Astrocyte (in vitro differentiated cells and primary cell): ENCODE measurements around the gene PLCH1. TPM values are rescaled to one million over a fixed set of nuclear protein-coding genes. Genes with fewer than 3 reads are reported as not detected.

ENCODE experiments used
- DNase-seq: peaks from one replicate; pipeline ENCODE4 v3.0.0-alpha.2; 2010; ENCODE audit warnings: low read depth
- FAIRE-seq: peaks from 2 replicates; lab custom pipeline; 2011; peaks lifted over from hg19 to GRCh38; lab: Jason Lieb, UNC
- H2AFZ ChIP-seq: 2 replicates; pipeline ENCODE4 v1.6.0; 2012; ENCODE audit warnings: low read depth, low read length, inconsistent platforms
- H3K27ac ChIP-seq: 2 replicates; pipeline ENCODE4 v1.5.1; 2011; ENCODE audit warnings: low read depth, low read length, inconsistent platforms
- H3K27me3 ChIP-seq: 2 replicates; pipeline ENCODE4 v1.6.0; 2011; ENCODE audit warnings: low read length, inconsistent platforms; ENCODE audit not compliant: insufficient read depth
- H3K36me3 ChIP-seq: 2 replicates; pipeline ENCODE4 v1.5.1; 2011; ENCODE audit warnings: low read length, inconsistent platforms; ENCODE audit not compliant: insufficient read depth
- H3K4me1 ChIP-seq: 2 replicates; pipeline ENCODE4 v1.5.1; 2011; ENCODE audit warnings: low read length, inconsistent platforms; ENCODE audit not compliant: insufficient read depth
- H3K4me2 ChIP-seq: 2 replicates; pipeline ENCODE4 v1.6.0; 2012; ENCODE audit warnings: low read length, inconsistent platforms
- H3K4me3 ChIP-seq: 2 replicates; pipeline ENCODE4 v1.5.1; 2011; ENCODE audit warnings: low read depth, mild to moderate bottlenecking, low read length, inconsistent platforms; ENCODE audit not compliant: insufficient read depth
- H3K79me2 ChIP-seq: 2 replicates; pipeline ENCODE4 v1.6.0; 2012; ENCODE audit warnings: mild to moderate bottlenecking, low read length, inconsistent platforms; ENCODE audit not compliant: insufficient read depth
- H3K9ac ChIP-seq: 2 replicates; pipeline ENCODE4 v1.6.0; 2012; ENCODE audit warnings: mild to moderate bottlenecking, low read length, inconsistent platforms
- H3K9me3 ChIP-seq: 2 replicates; pipeline ENCODE4 v1.5.1; 2012; ENCODE audit warnings: low read depth, mild to moderate bottlenecking, low read length, inconsistent platforms; ENCODE audit not compliant: insufficient read depth
- H4K20me1 ChIP-seq: 2 replicates; pipeline ENCODE4 v1.6.0; 2012; ENCODE audit warnings: low read length, inconsistent platforms; ENCODE audit not compliant: insufficient read depth
- H3K27ac Mint-ChIP-seq: one replicate; pipeline ENCODE4 v1.8.0; 2021; ENCODE audit warnings: mild to moderate bottlenecking, mixed read lengths; ENCODE audit not compliant: unreplicated experiment
- H3K27me3 Mint-ChIP-seq: one replicate; pipeline ENCODE4 v1.8.0; 2021; ENCODE audit warnings: low read depth, mixed read lengths; ENCODE audit not compliant: unreplicated experiment
- H3K36me3 Mint-ChIP-seq: one replicate; pipeline ENCODE4 v1.8.0; 2021; ENCODE audit warnings: low read depth, mixed read lengths; ENCODE audit not compliant: unreplicated experiment
- H3K4me1 Mint-ChIP-seq: one replicate; pipeline ENCODE4 v1.8.0; 2021; ENCODE audit warnings: low read depth, mixed read lengths; ENCODE audit not compliant: unreplicated experiment
- H3K4me3 Mint-ChIP-seq: one replicate; pipeline ENCODE4 v1.8.0; 2021; ENCODE audit warnings: mild to moderate bottlenecking, moderate library complexity, mixed read lengths; ENCODE audit not compliant: unreplicated experiment
- H3K9me3 Mint-ChIP-seq: one replicate; pipeline ENCODE4 v1.8.0; 2021; ENCODE audit warnings: mild to moderate bottlenecking, mixed read lengths; ENCODE audit not compliant: unreplicated experiment
- EZH2 ChIP-seq: IDR thresholded peaks from 2 replicates; pipeline ENCODE4 v1.6.1; 2012; ENCODE audit warnings: mild to moderate bottlenecking, low read length, inconsistent platforms; ENCODE audit not compliant: insufficient read depth
- total RNA-seq: library from RNA; stranded (reverse); gene quantifications from 2 replicates; pipeline ENCODE4 v1.2.1, GENCODE V29; 2021
- TF ChIP-seq, protein P1 (sequence below): IDR thresholded peaks from 2 replicates; pipeline ENCODE4 v1.5.1; 2011; ENCODE audit warnings: low read depth, mild to moderate bottlenecking, inconsistent platforms, low read length, moderate library complexity; ENCODE audit not compliant: insufficient read depth

Gene PLCH1
- total RNA-seq, 1 donor from 2014 or later, result 1.2 TPM

DNA sequence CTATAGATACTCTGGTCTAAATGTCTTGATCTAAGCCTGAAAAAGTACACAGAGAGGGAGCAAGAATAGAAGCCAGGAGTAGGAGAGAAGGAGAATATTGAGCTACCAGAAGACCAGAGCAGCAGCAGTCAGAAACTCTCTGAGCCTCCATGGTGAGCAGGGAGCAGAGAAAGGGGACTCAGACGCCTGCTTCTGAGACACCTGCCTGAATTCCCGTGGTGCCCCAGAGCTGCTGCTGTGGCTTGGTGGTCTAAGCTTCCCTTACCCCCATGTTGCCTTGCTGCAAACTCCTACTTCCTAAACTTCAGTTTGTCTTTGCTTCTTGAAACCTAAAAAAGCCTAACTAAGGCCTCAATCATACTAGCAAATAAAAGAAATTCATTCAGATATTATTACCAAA lies 356.5 kb downstream of the PLCH1 start:
- Histone ChIP-seq H3K36me3 (no peaks in the 10 kb centered on the region), H3K9me3 (no peaks in the 10 kb centered on the region), H2AFZ (no peak overlapping the region), H4K20me1 (no peaks in the 10 kb centered on the region), H3K9ac (no peak overlapping the region), H3K4me2 (no peak overlapping the region), H3K4me3 (no peak overlapping the region), H3K4me1 (peaks cover 12% of the 10 kb centered on the region), H3K27me3 (no peaks in the 10 kb centered on the region), H3K27ac (no peak overlapping the region), H3K79me2 (no peaks in the 10 kb centered on the region)
- no peaks in the 10 kb centered on the region for H3K36me3 Mint-ChIP-seq
- DNase-seq (no peak), FAIRE-seq (no peak)
- no peak overlapping the region for H3K27ac Mint-ChIP-seq
- H3K4me1 Mint-ChIP-seq, result peaks cover 11% of the 10 kb centered on the region
- no peaks in the 10 kb centered on the region for H3K9me3 Mint-ChIP-seq
- no peak for TF ChIP-seq EZH2
- TF ChIP-seq, protein P1, sequence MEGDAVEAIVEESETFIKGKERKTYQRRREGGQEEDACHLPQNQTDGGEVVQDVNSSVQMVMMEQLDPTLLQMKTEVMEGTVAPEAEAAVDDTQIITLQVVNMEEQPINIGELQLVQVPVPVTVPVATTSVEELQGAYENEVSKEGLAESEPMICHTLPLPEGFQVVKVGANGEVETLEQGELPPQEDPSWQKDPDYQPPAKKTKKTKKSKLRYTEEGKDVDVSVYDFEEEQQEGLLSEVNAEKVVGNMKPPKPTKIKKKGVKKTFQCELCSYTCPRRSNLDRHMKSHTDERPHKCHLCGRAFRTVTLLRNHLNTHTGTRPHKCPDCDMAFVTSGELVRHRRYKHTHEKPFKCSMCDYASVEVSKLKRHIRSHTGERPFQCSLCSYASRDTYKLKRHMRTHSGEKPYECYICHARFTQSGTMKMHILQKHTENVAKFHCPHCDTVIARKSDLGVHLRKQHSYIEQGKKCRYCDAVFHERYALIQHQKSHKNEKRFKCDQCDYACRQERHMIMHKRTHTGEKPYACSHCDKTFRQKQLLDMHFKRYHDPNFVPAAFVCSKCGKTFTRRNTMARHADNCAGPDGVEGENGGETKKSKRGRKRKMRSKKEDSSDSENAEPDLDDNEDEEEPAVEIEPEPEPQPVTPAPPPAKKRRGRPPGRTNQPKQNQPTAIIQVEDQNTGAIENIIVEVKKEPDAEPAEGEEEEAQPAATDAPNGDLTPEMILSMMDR, result no peak
- no peaks in the 10 kb centered on the region for H3K27me3 Mint-ChIP-seq
- H3K4me3 Mint-ChIP-seq, result no peak overlapping the region

DNA sequence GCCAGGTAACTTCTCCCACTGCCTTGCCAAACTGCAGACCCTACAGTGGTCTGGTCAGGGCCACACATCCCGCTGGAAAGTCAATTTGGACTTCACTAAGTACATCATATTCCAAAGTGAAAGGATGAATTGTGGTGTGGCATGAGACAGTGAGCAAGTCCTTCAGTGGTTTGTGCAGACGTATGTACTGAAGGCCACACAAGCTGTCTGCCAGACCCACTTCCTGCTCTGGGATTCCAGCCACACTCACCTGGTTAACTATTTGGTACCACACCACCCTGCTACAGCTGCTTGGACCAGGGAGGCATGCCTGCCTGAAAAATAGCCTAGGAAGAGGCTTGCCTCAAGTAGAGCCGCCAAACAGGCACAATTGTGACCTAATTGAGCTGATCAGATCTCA lies 357.3 kb downstream of the PLCH1 start:
- H3K4me1 ChIP-seq, result peaks cover 12% of the 10 kb centered on the region
- H3K9ac ChIP-seq, result no peak overlapping the region
- no peak overlapping the region for H3K27ac ChIP-seq
- no peak overlapping the region for H2AFZ ChIP-seq
- H3K27me3 Mint-ChIP-seq, result no peaks in the 10 kb centered on the region
- H3K27ac Mint-ChIP-seq, result no peak overlapping the region
- FAIRE-seq (no peak), DNase-seq (peak; percentile 53)
- H3K4me3 Mint-ChIP-seq, result no peak overlapping the region
- no peak overlapping the region for H3K4me3 ChIP-seq
- no peaks in the 10 kb centered on the region for H3K9me3 Mint-ChIP-seq
- TF ChIP-seq, protein P1, result no peak
- no peak for TF ChIP-seq EZH2
- H3K4me1 Mint-ChIP-seq, result peaks cover 11% of the 10 kb centered on the region
- H3K27me3 ChIP-seq, result no peaks in the 10 kb centered on the region
- H3K9me3 ChIP-seq, result no peaks in the 10 kb centered on the region
- H3K79me2 ChIP-seq, result no peaks in the 10 kb centered on the region
- no peaks in the 10 kb centered on the region for H3K36me3 Mint-ChIP-seq
- H4K20me1 ChIP-seq, result no peaks in the 10 kb centered on the region
- no peak overlapping the region for H3K4me2 ChIP-seq
- H3K36me3 ChIP-seq, result no peaks in the 10 kb centered on the region

DNA sequence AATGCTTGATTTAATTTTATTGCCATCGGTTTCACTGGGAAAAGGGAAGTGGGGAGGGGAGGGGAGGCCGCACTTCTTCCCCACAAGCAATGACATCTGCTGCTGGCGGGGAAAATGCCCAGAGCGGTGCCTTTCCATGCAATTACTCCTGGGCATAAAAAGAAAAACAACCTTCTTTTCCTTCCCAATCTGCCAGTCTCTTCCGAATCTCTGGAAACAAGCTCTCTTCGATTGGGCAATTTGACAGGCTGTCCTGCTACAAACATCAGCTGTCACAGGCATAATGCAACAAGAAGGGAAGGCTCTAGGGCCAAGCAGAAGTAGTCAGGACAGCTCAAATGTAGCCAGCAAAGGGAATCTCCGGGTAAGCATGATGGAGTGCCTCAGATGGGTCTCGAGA lies 358.0 kb downstream of the PLCH1 start:
- TF ChIP-seq, protein P1, result no peak
- no peak for TF ChIP-seq EZH2
- peaks cover 11% of the 10 kb centered on the region for H3K4me1 Mint-ChIP-seq

More for the DNA sequence above, 358.0 kb downstream of the PLCH1 start:
- Mint-ChIP-seq H3K27ac (no peak overlapping the region), H3K27me3 (no peaks in the 10 kb centered on the region), H3K4me3 (no peak overlapping the region), H3K9me3 (no peaks in the 10 kb centered on the region), H3K36me3 (no peaks in the 10 kb centered on the region)
- no peak overlapping the region for H3K4me2 ChIP-seq
- no peak overlapping the region for H3K9ac ChIP-seq
- no peaks in the 10 kb centered on the region for H3K79me2 ChIP-seq
- H4K20me1 ChIP-seq, result no peaks in the 10 kb centered on the region
- no peaks in the 10 kb centered on the region for H3K27me3 ChIP-seq
- no peak overlapping the region for H3K4me3 ChIP-seq
- H3K27ac ChIP-seq, result no peak overlapping the region
- peaks cover 6% of the 10 kb centered on the region for H3K4me1 ChIP-seq
- DNase-seq (no peak), FAIRE-seq (no peak)
- no peak overlapping the region for H2AFZ ChIP-seq
- no peaks in the 10 kb centered on the region for H3K9me3 ChIP-seq
- H3K36me3 ChIP-seq, result no peaks in the 10 kb centered on the region
